RWPE2 (cell line): ENCODE measurements around the gene FSTL5.
A peak's percentile ranks its signal among the peaks of the same experiment; 100 is the strongest.

Source experiments
- ATAC-seq: fragments of 200-7000 bp; cut with Tn5 transposase; 3 replicates; pipeline ENCODE4 v1.9.1; 2021; ENCODE audit warnings: low read depth
- DNase-seq: peaks from one replicate; pipeline ENCODE4 v3.0.0-alpha.2; 2020; ENCODE audit warnings: low spot score
- H3K27ac ChIP-seq: fragments of 450-650 bp; 2 replicates; pipeline ENCODE4 v1.5.1; 2017; ENCODE audit warnings: mild to moderate bottlenecking; ENCODE audit not compliant: poor library complexity, severe bottlenecking
- H3K27me3 ChIP-seq: fragments of 250-450 bp; sonication (Bioruptor Pico); 2 replicates; pipeline ENCODE4 v1.5.1; 2021; ENCODE audit warnings: mild to moderate bottlenecking, moderate library complexity; ENCODE audit not compliant: insufficient read depth, poor library complexity, severe bottlenecking
- H3K36me3 ChIP-seq: fragments of 250-450 bp; sonication (Bioruptor Pico); 2 replicates; pipeline ENCODE4 v1.5.1; 2020; ENCODE audit warnings: low read depth, mild to moderate bottlenecking, moderate library complexity
- H3K4me1 ChIP-seq: fragments of 250-450 bp; sonication (Bioruptor Pico); 2 replicates; pipeline ENCODE4 v1.5.1; 2021; ENCODE audit warnings: mild to moderate bottlenecking, moderate library complexity; ENCODE audit not compliant: insufficient read depth, poor library complexity, severe bottlenecking
- H3K4me3 ChIP-seq: fragments of 250-450 bp; sonication (Bioruptor Pico); 2 replicates; pipeline ENCODE4 v1.5.1; 2021; ENCODE audit warnings: mild to moderate bottlenecking, moderate library complexity; ENCODE audit not compliant: severe bottlenecking
- H3K9me3 ChIP-seq: fragments of 250-450 bp; sonication (Bioruptor Pico); 2 replicates; pipeline ENCODE4 v1.5.1; 2021; ENCODE audit warnings: mild to moderate bottlenecking, moderate library complexity; ENCODE audit not compliant: severe bottlenecking
- CTCF ChIP-seq: fragments of 450-650 bp; IDR thresholded peaks from one replicate; pipeline ENCODE4 v1.5.1; 2017; ENCODE audit warnings: mild to moderate bottlenecking, moderate library complexity; ENCODE audit not compliant: poor library complexity, severe bottlenecking

FSTL5 gene

GRCh38 chr4:161554372-161554990, 609.3 kb downstream of the FSTL5 start:
- H3K36me3 ChIP-seq: no peaks in the 10 kb centered on the region
- no peak for DNase-seq
- TF ChIP-seq CTCF: no peak
- no peaks in the 10 kb centered on the region for H3K27me3 ChIP-seq
- peaks cover 9% of the 10 kb centered on the region for H3K4me1 ChIP-seq
- peak; percentile 46; the same call in 1 of the 3 replicates for ATAC-seq
- H3K9me3 ChIP-seq: peaks cover 2% of the 10 kb centered on the region
- H3K4me3 ChIP-seq: no peak overlapping the region
- H3K27ac ChIP-seq: no peak overlapping the region

- no peak for DNase-seq
- no peak overlapping the region for H3K27ac ChIP-seq
- no peaks in the 10 kb centered on the region for H3K9me3 ChIP-seq
- H3K27me3 ChIP-seq: no peaks in the 10 kb centered on the region
- no peaks in the 10 kb centered on the region for H3K36me3 ChIP-seq
- H3K4me3 ChIP-seq: no peak overlapping the region
- no peaks in the 10 kb centered on the region for H3K4me1 ChIP-seq
- TF ChIP-seq CTCF: no peak
- ATAC-seq: no peak
These were observed 616.9 kb downstream of the FSTL5 start for GRCh38 chr4:161546902-161547301.

GRCh38 chr4:161540265-161540664, 623.5 kb downstream of the FSTL5 start:
- H3K4me3 ChIP-seq: no peak overlapping the region
- H3K27me3 ChIP-seq: no peaks in the 10 kb centered on the region
- DNase-seq: no peak
- no peak overlapping the region for H3K27ac ChIP-seq
- H3K9me3 ChIP-seq: no peaks in the 10 kb centered on the region
- ATAC-seq: no peak
- no peaks in the 10 kb centered on the region for H3K4me1 ChIP-seq
- H3K36me3 ChIP-seq: no peaks in the 10 kb centered on the region
- no peak for TF ChIP-seq CTCF

- DNase-seq (no peak), ATAC-seq (no peak)
- H3K4me3 ChIP-seq: no peak overlapping the region
- no peak overlapping the region for H3K27ac ChIP-seq
- no peaks in the 10 kb centered on the region for H3K36me3 ChIP-seq
- no peaks in the 10 kb centered on the region for H3K4me1 ChIP-seq
- H3K9me3 ChIP-seq: no peaks in the 10 kb centered on the region
- H3K27me3 ChIP-seq: no peaks in the 10 kb centered on the region
- TF ChIP-seq CTCF: no peak
These were observed 624.9 kb downstream of the FSTL5 start for GRCh38 chr4:161538941-161539340.

GRCh38 chr4:161530710-161531109, 633.1 kb downstream of the FSTL5 start:
- H3K9me3 ChIP-seq: no peaks in the 10 kb centered on the region
- H3K4me1 ChIP-seq: no peaks in the 10 kb centered on the region
- no peak for TF ChIP-seq CTCF
- no peak for DNase-seq
- no peaks in the 10 kb centered on the region for H3K36me3 ChIP-seq
- ATAC-seq: no peak
- no peak overlapping the region for H3K4me3 ChIP-seq
- H3K27me3 ChIP-seq: no peaks in the 10 kb centered on the region
- H3K27ac ChIP-seq: no peak overlapping the region
